WTC11 (cell line): ENCODE measurements around the gene INPP5A. TPM values are rescaled to one million over a fixed set of nuclear protein-coding genes. Genes with fewer than 3 reads are reported as not detected.

ENCODE experiments used
- ATAC-seq: fragments of 200-7000 bp; cut with Tn5 transposase; 2 replicates; pipeline ENCODE4 v1.10.0; 2021; ENCODE audit warnings: mild to moderate bottlenecking, moderate library complexity
- CTCF ChIA-PET: fragments of 300-600 bp; sonication (Branson Sonifier 250); formaldehyde crosslinking; loops from one replicate; lab custom pipeline; 2021; ENCODE audit warnings: antibody characterized with exemption; lab: Charles Lee
- POLR2A ChIA-PET: fragments of 350-600 bp; sonication (Branson Sonifier 250); formaldehyde crosslinking; loops from one replicate; lab custom pipeline; 2021; ENCODE audit warnings: antibody characterized with exemption; lab: Charles Lee
- DNase-seq: peaks from one replicate; pipeline ENCODE4 v3.0.0; 2021; ENCODE audit warnings: low spot score
- H3K27ac Mint-ChIP-seq: 2 replicates; pipeline ENCODE4 v1.8.0; 2021; ENCODE audit warnings: mixed read lengths
- H3K27me3 Mint-ChIP-seq: 2 replicates; pipeline ENCODE4 v1.8.0; 2021; ENCODE audit warnings: low read depth, mild to moderate bottlenecking, moderate library complexity, mixed read lengths
- H3K36me3 Mint-ChIP-seq: 2 replicates; pipeline ENCODE4 v1.8.0; 2021; ENCODE audit warnings: mixed read lengths
- H3K4me1 Mint-ChIP-seq: 2 replicates; pipeline ENCODE4 v1.8.0; 2022; ENCODE audit warnings: mixed read lengths
- H3K4me3 Mint-ChIP-seq: 2 replicates; pipeline ENCODE4 v1.8.0; 2021; ENCODE audit warnings: mild to moderate bottlenecking, moderate library complexity, mixed read lengths
- H3K9me3 Mint-ChIP-seq: 2 replicates; pipeline ENCODE4 v1.8.0; 2021; ENCODE audit warnings: mixed read lengths
- ARID4B ChIP-seq: sonication (generic); formaldehyde crosslinking; IDR thresholded peaks from 2 replicates; pipeline ENCODE4 v1.8.0; 2023; ENCODE audit warnings: missing genetic modification reagents, mild to moderate bottlenecking, borderline replicate concordance
- ATF3 ChIP-seq: sonication (generic); formaldehyde crosslinking; conservative IDR thresholded peaks from 2 replicates; pipeline ENCODE4 v1.8.1; 2022; ENCODE audit warnings: mild to moderate bottlenecking, missing genetic modification reagents
- CTCF ChIP-seq: fragments of 200-600 bp; IDR thresholded peaks from 2 replicates; pipeline ENCODE4 v1.8.0; 2022; ENCODE audit warnings: antibody characterized with exemption
- FOXJ3 ChIP-seq: sonication (generic); formaldehyde crosslinking; IDR thresholded peaks from 2 replicates; pipeline ENCODE4 v1.9.0; 2021; ENCODE audit warnings: missing genetic modification reagents, mild to moderate bottlenecking, borderline replicate concordance
- HMGXB4 ChIP-seq: sonication (generic); formaldehyde crosslinking; IDR thresholded peaks from 2 replicates; pipeline ENCODE4 v1.8.1; 2023; ENCODE audit warnings: mild to moderate bottlenecking, moderate library complexity, missing genetic modification reagents
- MAX ChIP-seq: sonication (generic); formaldehyde crosslinking; IDR thresholded peaks from 2 replicates; pipeline ENCODE4 v1.8.0; 2022; ENCODE audit warnings: mild to moderate bottlenecking, missing genetic modification reagents
- MXD4 ChIP-seq: fragments of 250-450 bp; sonication (Bioruptor Pico); IDR thresholded peaks from 2 replicates; pipeline ENCODE4 v1.8.0; 2021; ENCODE audit warnings: mild to moderate bottlenecking, moderate library complexity, borderline replicate concordance
- NFATC4 ChIP-seq: fragments of 250-450 bp; sonication (Bioruptor Pico); IDR thresholded peaks from 2 replicates; pipeline ENCODE4 v1.9.0; 2021; ENCODE audit warnings: mild to moderate bottlenecking
- NR1H2 ChIP-seq: sonication (generic); formaldehyde crosslinking; IDR thresholded peaks from 2 replicates; pipeline ENCODE4 v1.9.0; 2021; ENCODE audit warnings: mild to moderate bottlenecking, moderate library complexity, missing genetic modification reagents
- NR3C1 ChIP-seq: sonication (generic); formaldehyde crosslinking; conservative IDR thresholded peaks from 2 replicates; pipeline ENCODE4 v1.8.1; 2023; ENCODE audit warnings: low read depth, mild to moderate bottlenecking, missing genetic modification reagents
- PRRX2 ChIP-seq: fragments of 250-450 bp; sonication (Bioruptor Pico); IDR thresholded peaks from 2 replicates; pipeline ENCODE4 v1.8.0; 2021; ENCODE audit warnings: mild to moderate bottlenecking
- RORB ChIP-seq: fragments of 250-450 bp; sonication (Bioruptor Pico); IDR thresholded peaks from 2 replicates; pipeline ENCODE4 v1.9.0; 2021; ENCODE audit warnings: mild to moderate bottlenecking
- SOX15 ChIP-seq: fragments of 250-450 bp; sonication (Bioruptor Pico); IDR thresholded peaks from 2 replicates; pipeline ENCODE4 v1.9.0; 2021; ENCODE audit warnings: mild to moderate bottlenecking
- USF1 ChIP-seq: sonication (generic); formaldehyde crosslinking; IDR thresholded peaks from 2 replicates; pipeline ENCODE4 v1.8.0; 2022; ENCODE audit warnings: mild to moderate bottlenecking, missing genetic modification reagents
- USF2 ChIP-seq: sonication (generic); formaldehyde crosslinking; IDR thresholded peaks from 2 replicates; pipeline ENCODE4 v1.8.1; 2023; ENCODE audit warnings: mild to moderate bottlenecking, missing genetic modification reagents, moderate library complexity
- ZNF121 ChIP-seq: sonication (generic); formaldehyde crosslinking; IDR thresholded peaks from 2 replicates; pipeline ENCODE4 v1.8.0; 2023; ENCODE audit warnings: missing genetic modification reagents
- ZNF416 ChIP-seq: fragments of 250-450 bp; sonication (Bioruptor Pico); IDR thresholded peaks from 2 replicates; pipeline ENCODE4 v1.9.0; 2021; ENCODE audit warnings: mild to moderate bottlenecking, inconsistent platforms
- ZNF512 ChIP-seq: sonication (generic); formaldehyde crosslinking; IDR thresholded peaks from 2 replicates; pipeline ENCODE4 v1.8.1; 2022; ENCODE audit warnings: missing genetic modification reagents, borderline replicate concordance
- total RNA-seq: library from RNA; stranded (reverse); gene quantifications from 3 replicates; pipeline ENCODE4 v1.2.3, GENCODE V29; 2021

Gene INPP5A
- total RNA-seq, 1 experiment from 2014 or later: 22.1 TPM

- TF ChIP-seq ARID4B (CRISPR knock-in tag) (no peak), ZNF416 (CRISPR knock-in tag) (no peak), USF2 (CRISPR knock-in tag) (no peak), ZNF121 (CRISPR knock-in tag) (no peak), NR3C1 (CRISPR knock-in tag) (no peak)
These were observed 273.5 kb downstream of the INPP5A start (continued) for GRCh38 chr10:132810807-132811700.

- no peaks in the 10 kb centered on the region for H3K27me3 Mint-ChIP-seq
- TF ChIP-seq MXD4 (no peak), NR1H2 (no peak), HMGXB4 (CRISPR knock-in tag) (no peak)
- TF ChIP-seq, all 79 proteins: peak for 0
- Mint-ChIP-seq H3K36me3 (no peaks in the 10 kb centered on the region), H3K4me3 (no peak overlapping the region), H3K4me1 (no peaks in the 10 kb centered on the region), H3K9me3 (no peaks in the 10 kb centered on the region), H3K27ac (no peak overlapping the region)
- CTCF ChIA-PET: no interaction called here
- POLR2A ChIA-PET: no interaction called here
- DNase-seq (no peak), ATAC-seq (no peak)
These were observed 274.4 kb downstream of the INPP5A start for GRCh38 chr10:132811891-132812481.

- H3K4me1 Mint-ChIP-seq: no peaks in the 10 kb centered on the region
- ChIA-PET CTCF (no interaction called here), POLR2A (no interaction called here)
- no peaks in the 10 kb centered on the region for H3K36me3 Mint-ChIP-seq
- no peaks in the 10 kb centered on the region for H3K9me3 Mint-ChIP-seq
- no peak overlapping the region for H3K4me3 Mint-ChIP-seq
- no peaks in the 10 kb centered on the region for H3K27me3 Mint-ChIP-seq
- no peak for DNase-seq
- ATAC-seq: no peak
- no peak overlapping the region for H3K27ac Mint-ChIP-seq
- TF ChIP-seq NFATC4 (CRISPR knock-in tag) (no peak), CTCF (no peak), ATF3 (CRISPR knock-in tag) (no peak), MAX (CRISPR knock-in tag) (no peak), USF1 (CRISPR knock-in tag) (no peak), PRRX2 (CRISPR knock-in tag) (no peak), SOX15 (CRISPR knock-in tag) (no peak), FOXJ3 (CRISPR knock-in tag) (no peak), RORB (CRISPR knock-in tag) (no peak), ZNF512 (CRISPR knock-in tag) (no peak)
These were observed 274.9 kb downstream of the INPP5A start for GRCh38 chr10:132812520-132812919.
